ENCODE data around the gene CAST. TPM values are rescaled to one million over a fixed set of nuclear protein-coding genes. Genes with fewer than 3 reads are reported as not detected.
A peak's percentile ranks its signal among the peaks of the same experiment; 100 is the strongest.

The CAST gene
- total RNA-seq, 1 donor from 2014 or later = 272 TPM

DNA sequence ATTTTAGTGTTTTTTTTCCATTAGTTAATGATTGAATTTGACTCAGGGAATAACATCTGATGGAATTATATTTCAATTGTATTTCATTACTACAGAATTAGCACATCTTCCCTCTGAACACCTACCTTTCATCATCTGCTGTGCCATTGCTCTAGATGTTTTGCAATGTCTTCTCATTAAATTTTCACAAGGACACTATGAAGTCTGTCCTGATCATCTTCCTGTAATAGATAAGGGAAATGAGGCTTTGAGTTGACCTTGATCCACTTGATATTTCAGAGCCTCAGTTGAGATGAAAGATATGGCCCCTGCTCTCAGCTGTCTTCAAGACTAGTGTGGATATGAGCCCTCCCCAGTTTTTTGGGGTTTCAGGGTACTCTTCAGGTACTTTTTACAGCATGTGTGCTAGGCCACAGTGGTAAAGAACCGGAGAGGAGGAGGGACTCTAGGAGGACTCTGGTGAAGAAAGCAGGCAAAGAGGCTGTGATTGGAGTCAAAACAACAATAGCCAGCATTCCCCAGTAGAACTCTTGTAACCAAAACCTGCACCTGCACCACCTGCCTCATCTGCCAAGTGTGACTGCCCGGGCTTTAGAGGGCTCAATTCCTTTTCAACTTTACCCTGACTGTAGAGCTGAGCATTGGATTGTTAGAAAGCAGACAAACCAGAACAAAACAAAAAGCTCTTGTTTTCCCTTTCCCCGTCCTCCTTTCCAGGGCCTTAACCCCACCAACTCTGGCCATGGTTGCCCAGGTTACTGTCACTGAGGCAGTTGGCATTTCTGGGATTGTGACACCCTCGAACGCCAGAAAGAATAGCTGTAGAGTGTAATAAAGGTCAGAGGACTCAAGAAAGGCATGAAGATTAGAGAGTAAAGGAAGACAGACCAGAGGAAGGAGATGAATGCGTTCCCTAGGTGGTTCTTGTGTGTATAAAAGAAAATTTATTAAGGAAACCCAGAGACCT, 89.3 kb downstream of the CAST start:
- intact Hi-C loops (cut with DNase I) = loop anchor here (10.0 kb wide), 1 partner anchor 123 kb away; the partner anchor contains the start of gene ERAP2

DNA sequence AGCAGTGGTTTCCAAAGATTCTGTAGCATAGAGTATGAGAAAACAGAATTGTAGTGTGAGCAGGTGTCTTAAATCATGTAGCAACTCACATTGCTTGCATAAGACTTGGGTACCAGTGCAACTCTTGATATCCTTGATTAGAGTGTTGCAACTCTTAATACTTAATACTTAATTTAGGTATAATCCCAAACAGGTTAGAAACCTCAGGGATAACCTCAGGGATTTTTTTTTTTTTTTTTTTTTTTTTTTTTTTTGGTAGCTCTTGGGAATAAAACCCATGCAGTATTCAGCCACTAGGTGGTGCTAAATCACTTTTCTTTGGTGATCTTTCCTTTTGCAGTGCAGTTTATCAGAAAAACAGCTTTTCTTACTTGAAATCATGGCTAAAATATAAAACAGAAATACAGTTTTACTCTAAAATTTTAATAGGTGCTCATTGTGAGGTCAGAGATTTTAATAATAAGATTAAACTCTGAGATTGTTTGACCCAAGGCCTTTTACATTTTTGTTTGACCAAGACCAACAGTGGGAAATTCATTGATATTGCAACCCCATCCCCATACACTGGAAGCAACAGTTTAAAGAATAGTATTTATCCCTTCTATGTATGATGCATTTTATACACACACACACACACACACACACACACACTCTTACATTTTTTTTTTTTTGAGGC, 90.3 kb downstream of the CAST start:
- TF ChIP-seq, protein P1, sequence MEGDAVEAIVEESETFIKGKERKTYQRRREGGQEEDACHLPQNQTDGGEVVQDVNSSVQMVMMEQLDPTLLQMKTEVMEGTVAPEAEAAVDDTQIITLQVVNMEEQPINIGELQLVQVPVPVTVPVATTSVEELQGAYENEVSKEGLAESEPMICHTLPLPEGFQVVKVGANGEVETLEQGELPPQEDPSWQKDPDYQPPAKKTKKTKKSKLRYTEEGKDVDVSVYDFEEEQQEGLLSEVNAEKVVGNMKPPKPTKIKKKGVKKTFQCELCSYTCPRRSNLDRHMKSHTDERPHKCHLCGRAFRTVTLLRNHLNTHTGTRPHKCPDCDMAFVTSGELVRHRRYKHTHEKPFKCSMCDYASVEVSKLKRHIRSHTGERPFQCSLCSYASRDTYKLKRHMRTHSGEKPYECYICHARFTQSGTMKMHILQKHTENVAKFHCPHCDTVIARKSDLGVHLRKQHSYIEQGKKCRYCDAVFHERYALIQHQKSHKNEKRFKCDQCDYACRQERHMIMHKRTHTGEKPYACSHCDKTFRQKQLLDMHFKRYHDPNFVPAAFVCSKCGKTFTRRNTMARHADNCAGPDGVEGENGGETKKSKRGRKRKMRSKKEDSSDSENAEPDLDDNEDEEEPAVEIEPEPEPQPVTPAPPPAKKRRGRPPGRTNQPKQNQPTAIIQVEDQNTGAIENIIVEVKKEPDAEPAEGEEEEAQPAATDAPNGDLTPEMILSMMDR (IDR thresholded peaks at IDR 0.05) = peak; percentile 75
- intact Hi-C loops (cut with DNase I) = loop anchor here (10.0 kb wide), 1 partner anchor 122 kb away; the partner anchor contains the start of gene ERAP2
- Histone ChIP-seq H3K27ac (no peak overlapping the region), H3K27me3 (ENCODE audit: low read depth) (no peaks in the 10 kb centered on the region), H3K36me3 (peaks cover 100% of the 10 kb centered on the region), H3K9me3 (no peaks in the 10 kb centered on the region), H3K4me3 (no peak overlapping the region), H3K4me1 (no peaks in the 10 kb centered on the region)
- ATAC-seq = peak; percentile 34 to 39
- DNase-seq = no peak

More for the DNA sequence above, 89.3 kb downstream of the CAST start:
- peaks cover 100% of the 10 kb centered on the region for H3K36me3 ChIP-seq
- H3K27ac ChIP-seq = peak overlapping the region; percentile 1
- H3K4me1 ChIP-seq = no peaks in the 10 kb centered on the region
- no peak overlapping the region for H3K4me3 ChIP-seq
- DNase-seq (no peak), ATAC-seq (peak in 1 of 2 donors; percentile 18)
- no peaks in the 10 kb centered on the region for H3K9me3 ChIP-seq
- TF ChIP-seq, protein P1 (IDR thresholded peaks at IDR 0.05) = no peak
- H3K27me3 ChIP-seq (ENCODE audit: low read depth) = no peaks in the 10 kb centered on the region

DNA sequence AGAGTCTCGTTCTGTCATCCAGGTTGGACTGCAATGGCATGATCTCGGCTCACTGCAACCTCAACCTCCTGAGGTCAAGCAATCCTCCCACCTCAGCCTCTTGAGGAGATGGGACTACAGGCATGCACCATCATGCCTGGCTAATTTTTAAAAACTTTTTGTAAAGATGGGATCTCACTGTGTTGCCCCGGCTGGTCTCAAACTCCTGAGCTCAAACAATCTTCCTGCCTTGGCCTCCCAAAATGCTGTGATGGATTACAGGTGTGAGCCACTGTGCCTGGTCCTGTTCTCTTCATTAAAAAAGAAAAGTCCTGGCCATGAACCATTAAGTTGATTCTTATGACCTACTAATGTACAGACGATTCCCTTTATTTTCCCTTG, 90.8 kb downstream of the CAST start:
- DNase-seq = no peak
- H3K27ac ChIP-seq = no peak overlapping the region
- no peaks in the 10 kb centered on the region for H3K27me3 ChIP-seq (ENCODE audit: low read depth)
- intact Hi-C loops (cut with DNase I) = loop anchor here (10.0 kb wide), 1 partner anchor 122 kb away; the partner anchor contains the start of gene ERAP2
- TF ChIP-seq, protein P1 (IDR thresholded peaks at IDR 0.05) = no peak
- no peak overlapping the region for H3K4me3 ChIP-seq
- H3K9me3 ChIP-seq = no peaks in the 10 kb centered on the region
- ATAC-seq = no peak
- no peaks in the 10 kb centered on the region for H3K4me1 ChIP-seq
- peaks cover 100% of the 10 kb centered on the region for H3K36me3 ChIP-seq

- ATAC-seq (no peak), DNase-seq (no peak)
- no peaks in the 10 kb centered on the region for H3K9me3 ChIP-seq
- intact Hi-C loops (cut with DNase I) = loop anchor here (10.0 kb wide), 1 partner anchor 121 kb away; the partner anchor contains the start of gene ERAP2
- TF ChIP-seq, protein P1 (IDR thresholded peaks at IDR 0.05) = no peak
- H3K27ac ChIP-seq = no peak overlapping the region
- H3K36me3 ChIP-seq = peaks cover 100% of the 10 kb centered on the region
- H3K4me3 ChIP-seq = no peak overlapping the region
- H3K27me3 ChIP-seq (ENCODE audit: low read depth) = no peaks in the 10 kb centered on the region
- H3K4me1 ChIP-seq = no peaks in the 10 kb centered on the region
Measured at GRCh38 chr5:96753848-96754247, 91.7 kb downstream of the CAST start.

GRCh38 chr5:96755851-96756250, 93.7 kb downstream of the CAST start:
- DNase-seq (no peak), ATAC-seq (no peak)
- Histone ChIP-seq H3K4me1 (no peaks in the 10 kb centered on the region), H3K36me3 (peaks cover 100% of the 10 kb centered on the region), H3K9me3 (no peaks in the 10 kb centered on the region), H3K4me3 (no peak overlapping the region), H3K27me3 (ENCODE audit: low read depth) (no peaks in the 10 kb centered on the region), H3K27ac (no peak overlapping the region)
- TF ChIP-seq, protein P1 (IDR thresholded peaks at IDR 0.05) = no peak
- intact Hi-C loops (cut with DNase I) = loop anchor here (10.0 kb wide), 1 partner anchor 119 kb away; the partner anchor contains the start of gene ERAP2
